GM19463 (cell line): ENCODE results near the gene PDE6H.

ENCODE experiments used
- ATAC-seq: cut with Tn5 transposase; IDR thresholded peaks from one replicate; pipeline ENCODE4 v1.9.1; 2021; ENCODE audit warnings: mild to moderate bottlenecking, moderate library complexity; ENCODE audit not compliant: unreplicated experiment

Gene PDE6H

GRCh38 chr12:14968478-14968877, 4.4 kb upstream of the PDE6H start:
- ATAC-seq, result no peak

GRCh38 chr12:14970473-14970872, 2.4 kb upstream of the PDE6H start:
- no peak for ATAC-seq

- ATAC-seq, result no peak
Measured at GRCh38 chr12:14974633-14975032, 1.8 kb downstream of the PDE6H start.

- no peak for ATAC-seq
Measured at GRCh38 chr12:14975457-14975856, 2.6 kb downstream of the PDE6H start.

DNA sequence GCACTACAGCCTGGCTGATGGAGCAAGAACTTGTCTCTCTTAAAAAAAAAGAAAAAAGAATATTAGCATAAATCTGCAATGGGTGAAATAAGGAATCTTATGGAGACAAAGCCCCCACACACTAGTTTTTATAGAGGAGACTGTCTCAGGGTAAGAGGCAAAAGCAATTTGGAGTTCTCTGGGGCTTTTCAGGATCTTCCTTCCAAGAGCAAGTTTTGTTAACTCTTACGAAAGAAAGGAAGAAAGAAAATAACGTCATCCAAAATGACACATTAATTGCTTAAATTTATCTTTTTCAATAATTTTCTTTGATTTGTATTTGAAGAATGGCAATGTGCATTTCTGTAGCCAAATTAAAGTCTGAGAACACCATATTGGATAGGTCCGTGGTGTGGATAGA, 3.8 kb downstream of the PDE6H start:
- no peak for ATAC-seq

DNA sequence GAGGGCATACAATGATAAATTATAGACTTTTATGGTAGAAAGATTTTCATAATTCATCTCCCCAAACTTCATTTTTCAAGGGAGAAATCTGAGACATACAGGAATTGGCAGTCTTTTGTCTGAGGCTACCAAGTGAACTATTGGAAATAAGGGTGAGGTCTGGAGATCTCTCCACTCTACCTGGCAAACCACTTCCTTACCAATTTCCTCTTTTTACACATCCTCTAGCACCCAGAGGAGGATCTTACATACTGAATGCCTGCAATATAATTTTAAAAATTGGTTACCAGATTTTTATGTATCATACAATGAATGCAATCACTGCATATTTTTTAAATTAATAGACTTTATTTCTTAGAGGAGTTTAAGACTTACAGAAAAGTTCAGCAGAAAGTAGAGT, 6.6 kb downstream of the PDE6H start:
- ATAC-seq, result no peak

GRCh38 chr12:14981049-14981448, 8.2 kb downstream of the PDE6H start:
- ATAC-seq, result no peak

DNA sequence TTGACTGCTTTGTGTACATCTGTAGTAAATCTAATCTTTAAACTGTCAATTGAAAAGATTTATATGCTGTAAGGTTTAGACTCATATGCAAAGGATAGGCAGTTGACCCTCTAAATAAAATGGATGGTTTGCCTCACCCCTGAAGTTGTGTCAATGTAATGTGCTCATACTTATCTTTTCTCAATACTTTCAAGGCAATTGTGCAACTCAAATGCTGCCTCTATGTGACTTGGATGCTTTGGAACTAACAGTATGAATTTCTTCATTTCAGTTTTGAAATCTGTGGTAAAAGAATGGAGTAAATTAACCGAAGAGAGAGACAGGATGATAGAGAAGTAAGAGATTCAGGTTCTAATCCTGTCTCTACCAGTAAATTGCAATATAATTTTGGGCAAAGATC, 9.7 kb downstream of the PDE6H start:
- ATAC-seq, result no peak

GRCh38 chr12:14982991-14983390, 10.1 kb downstream of the PDE6H start:
- no peak for ATAC-seq

- no peak for ATAC-seq
Measured at GRCh38 chr12:14984036-14984435, 11.2 kb downstream of the PDE6H start.

DNA sequence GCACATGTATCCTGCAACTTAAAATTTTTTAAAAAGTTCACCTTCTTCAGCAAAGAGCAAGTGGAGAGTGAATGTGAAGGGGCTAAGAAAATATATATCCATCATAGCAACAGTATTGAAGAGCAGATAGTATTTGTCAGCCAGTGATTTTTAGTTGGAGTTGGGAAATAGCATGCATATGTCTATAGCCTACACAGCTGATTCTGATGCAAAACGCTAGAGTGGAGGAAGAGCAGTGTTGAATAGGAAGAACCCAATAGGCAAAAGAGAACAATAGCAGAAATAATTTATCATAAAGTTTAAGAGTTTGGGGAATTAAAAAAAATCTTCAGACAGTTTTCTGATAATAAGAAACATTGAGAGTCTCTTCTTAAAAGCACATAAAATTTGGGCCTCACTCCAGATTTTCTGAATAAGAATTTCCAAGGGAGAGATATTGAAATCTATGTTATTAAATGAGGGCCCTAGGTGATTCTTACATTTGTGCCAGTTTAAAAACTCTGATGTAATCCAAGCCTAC, 12.0 kb downstream of the PDE6H start:
- no peak for ATAC-seq

GRCh38 chr12:14986449-14986848, 13.6 kb downstream of the PDE6H start:
- no peak for ATAC-seq

GRCh38 chr12:14988035-14988434, 15.2 kb downstream of the PDE6H start:
- no peak for ATAC-seq

- ATAC-seq, result no peak
Measured at GRCh38 chr12:14989790-14990189, 16.9 kb downstream of the PDE6H start.

GRCh38 chr12:14991069-14991468, 18.2 kb downstream of the PDE6H start:
- ATAC-seq, result no peak

DNA sequence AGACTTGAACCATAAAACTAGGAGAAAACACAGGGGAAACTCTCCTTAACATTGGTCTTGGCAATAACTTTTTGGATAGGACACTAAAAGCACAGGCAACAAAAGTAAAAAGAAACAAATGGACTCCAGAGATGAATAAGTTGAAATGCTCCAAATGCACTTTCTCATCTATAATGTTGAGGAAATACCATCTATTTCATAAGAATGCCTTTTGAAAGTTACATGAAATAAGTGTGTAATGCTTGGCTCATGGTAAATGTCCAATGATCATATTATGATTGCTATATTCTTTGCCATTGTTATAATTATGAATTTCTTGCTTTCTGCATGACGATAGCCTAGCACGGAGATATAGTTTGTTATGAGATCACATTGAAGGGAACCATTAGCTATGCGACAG, 19.8 kb downstream of the PDE6H start:
- no peak for ATAC-seq

DNA sequence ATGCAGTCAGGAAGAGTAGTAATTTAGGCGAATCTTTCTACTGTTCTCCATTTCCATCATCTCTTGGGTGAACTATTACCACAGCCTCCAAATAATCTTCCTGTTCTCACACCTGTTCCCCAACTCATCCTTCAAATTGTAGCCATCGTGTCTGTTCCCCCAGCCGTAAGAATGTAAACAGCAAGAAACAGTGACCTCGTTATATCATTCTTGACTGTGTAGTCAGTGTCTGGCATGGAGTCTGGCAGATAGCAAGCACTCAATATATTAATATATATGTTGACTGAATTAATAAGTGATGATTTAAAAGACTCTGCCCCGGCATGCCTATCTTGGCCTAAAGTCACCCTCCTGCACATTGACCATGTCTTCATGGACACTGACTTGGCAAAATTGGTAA, 20.3 kb downstream of the PDE6H start:
- no peak for ATAC-seq

- ATAC-seq, result no peak
Measured at GRCh38 chr12:14993537-14994266, 20.9 kb downstream of the PDE6H start.

- ATAC-seq, result no peak
Measured at GRCh38 chr12:14994610-14995009, 21.8 kb downstream of the PDE6H start.

DNA sequence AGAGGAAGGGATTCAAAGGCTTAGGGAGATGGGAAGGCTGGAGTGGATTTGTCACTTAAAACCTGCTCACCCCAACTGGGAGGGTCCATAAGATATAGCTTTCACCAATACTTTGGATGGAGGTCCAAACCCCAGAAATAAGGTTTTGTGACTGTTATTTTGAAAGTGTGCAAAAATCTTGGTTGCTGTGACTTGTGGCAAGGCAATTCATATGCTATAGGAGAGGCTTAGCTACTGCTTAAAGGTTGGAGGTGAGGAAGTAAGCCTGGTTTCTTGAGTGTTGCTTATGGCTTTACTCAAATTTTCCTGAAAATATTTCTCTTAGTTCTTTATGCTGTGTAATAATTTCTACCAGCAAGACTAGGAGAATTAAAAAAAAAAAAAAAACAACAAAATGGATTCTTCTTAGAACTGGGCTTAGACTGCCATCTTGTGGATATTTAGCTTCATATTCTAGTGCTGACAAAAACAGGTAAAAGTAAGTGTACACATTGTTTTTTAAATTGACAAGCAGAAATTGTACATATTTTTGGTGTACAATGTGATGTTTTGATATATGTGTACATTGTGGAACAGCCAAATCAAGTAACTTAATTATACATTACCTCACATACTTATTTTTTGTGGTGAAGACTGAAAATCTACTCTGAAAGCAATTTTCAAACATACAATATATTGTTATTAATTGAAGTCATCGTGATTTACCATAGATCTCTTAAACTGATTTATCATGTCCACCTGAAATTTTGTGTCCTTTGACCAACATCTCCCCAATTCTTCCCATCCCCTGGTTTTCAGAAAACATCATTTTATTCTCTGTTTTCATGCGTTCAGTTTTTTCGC, 23.0 kb downstream of the PDE6H start:
- ATAC-seq, result no peak

- ATAC-seq, result no peak
Measured at GRCh38 chr12:14997998-14998397, 25.2 kb downstream of the PDE6H start.

DNA sequence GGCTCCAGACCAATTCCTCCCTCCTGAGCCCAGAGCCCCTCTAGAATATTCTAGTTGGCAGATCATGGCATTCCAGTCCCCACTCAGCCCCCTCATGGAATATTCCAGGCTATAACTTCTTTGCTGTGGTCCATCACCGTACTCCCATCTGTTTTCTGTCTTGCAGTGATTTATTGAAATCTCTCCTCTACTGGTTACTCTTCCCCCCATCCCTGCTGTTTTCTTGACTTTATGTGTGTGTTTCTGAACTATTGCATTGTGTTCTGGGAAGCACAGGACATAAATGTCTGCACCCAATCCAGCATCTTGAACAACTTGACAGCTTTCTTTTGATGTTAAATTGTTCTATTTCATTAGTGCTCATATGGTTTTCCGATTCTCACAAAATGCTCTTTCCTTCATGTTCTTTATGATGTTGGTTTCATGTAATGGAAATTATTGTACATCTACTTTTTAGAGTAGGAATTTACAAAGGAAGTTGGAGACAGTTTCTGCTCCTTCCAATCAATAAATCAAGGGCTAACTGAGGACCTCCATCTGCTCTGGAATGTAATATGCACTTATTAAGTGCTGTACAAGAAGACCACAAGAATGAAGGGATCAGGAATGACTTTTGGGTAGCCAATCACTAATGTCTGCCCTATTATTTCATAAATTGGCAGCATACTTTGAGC, 26.3 kb downstream of the PDE6H start:
- no peak for ATAC-seq
